Epithelial cell of prostate (primary cell): Measurements from ENCODE around the gene ZNF493.

ENCODE experiments used
- DNase-seq: peaks from one replicate; pipeline ENCODE4 v3.0.0-alpha.2; 2011; ENCODE audit warnings: low read depth, low spot score
- H3K27ac ChIP-seq: fragments of 450-650 bp; 2 replicates; pipeline ENCODE4 v1.5.1; 2017; ENCODE audit warnings: mild to moderate bottlenecking

The ZNF493 gene

DNA sequence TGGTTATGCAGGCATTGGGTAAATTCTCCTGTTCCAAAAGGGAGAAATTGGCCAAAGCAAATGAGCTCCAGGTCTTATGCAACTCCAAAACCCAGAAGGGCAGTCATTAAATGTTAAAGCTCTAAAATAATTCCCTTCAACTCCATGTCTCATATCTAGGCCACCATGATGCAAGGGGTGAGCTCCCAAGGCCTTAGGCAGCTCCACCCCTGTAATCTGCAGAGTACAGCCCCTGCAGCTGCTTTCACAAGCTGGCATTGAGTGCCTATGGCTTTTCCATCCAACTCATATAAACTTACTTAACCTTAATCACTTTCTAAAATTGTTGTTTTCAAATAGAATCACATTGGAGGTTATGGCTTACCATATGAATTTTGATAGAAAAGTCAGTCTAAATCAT, 63.8 kb downstream of the ZNF493 start:
- no peak overlapping the region for H3K27ac ChIP-seq
- DNase-seq: no peak

DNA sequence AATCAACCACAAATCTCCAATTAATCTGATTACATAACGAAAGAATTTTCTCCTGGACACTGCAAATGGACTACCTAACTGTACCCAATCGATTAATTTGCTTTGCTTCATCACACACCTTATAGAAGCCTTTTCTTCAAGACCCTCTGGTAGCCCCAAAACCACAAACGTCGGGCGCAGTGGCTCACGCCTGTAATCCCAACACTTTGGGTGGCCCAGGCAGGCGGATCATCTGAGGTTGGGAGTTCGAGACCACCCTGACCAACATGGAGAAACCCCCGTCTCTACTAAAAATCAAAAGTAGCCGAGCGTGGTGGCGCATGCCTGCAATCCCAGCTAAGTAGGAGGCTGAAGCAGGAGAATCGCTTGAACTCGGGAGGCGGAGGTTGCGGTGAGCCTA, 65.6 kb downstream of the ZNF493 start:
- no peak overlapping the region for H3K27ac ChIP-seq
- DNase-seq: no peak

GRCh38 chr19:21463449-21464105, 66.6 kb downstream of the ZNF493 start:
- no peak overlapping the region for H3K27ac ChIP-seq
- DNase-seq: no peak

- DNase-seq: no peak
- H3K27ac ChIP-seq: no peak overlapping the region
Observed at GRCh38 chr19:21466627-21467026, 69.7 kb downstream of the ZNF493 start.

GRCh38 chr19:21468791-21469190, 71.9 kb downstream of the ZNF493 start:
- no peak for DNase-seq
- H3K27ac ChIP-seq: no peak overlapping the region

- no peak overlapping the region for H3K27ac ChIP-seq
- DNase-seq: no peak
Observed at GRCh38 chr19:21472507-21472906, 75.6 kb downstream of the ZNF493 start.

DNA sequence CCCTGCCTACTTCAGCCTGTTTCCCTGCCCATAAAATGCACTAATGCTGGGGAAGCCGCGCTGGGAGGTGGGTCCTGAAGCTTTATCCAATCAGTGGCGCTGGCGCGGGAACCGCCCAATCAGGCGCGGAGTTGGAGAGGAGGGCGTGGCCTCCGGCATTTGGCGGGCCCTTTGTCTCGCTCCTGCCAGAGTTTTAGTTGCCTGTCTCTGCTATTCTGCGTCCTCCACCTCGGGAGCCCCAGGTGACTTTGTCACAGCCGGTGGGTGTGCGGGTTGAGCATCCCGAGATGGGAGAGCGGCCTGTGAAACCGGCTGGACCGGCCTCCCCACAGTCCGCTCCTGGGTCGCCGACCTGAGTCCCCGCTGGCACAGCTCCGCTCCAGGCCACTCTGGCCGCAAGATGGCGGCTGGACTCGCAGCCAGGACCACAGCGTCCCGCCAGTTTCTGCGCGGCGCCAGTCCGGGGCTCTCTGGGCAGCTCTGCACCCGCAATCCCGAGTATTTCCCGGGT, 77.8 kb downstream of the ZNF493 start:
- H3K27ac ChIP-seq: no peak overlapping the region
- no peak for DNase-seq
